ENCODE measurements around the gene MYH7. TPM values are rescaled to one million over a fixed set of nuclear protein-coding genes. Genes with fewer than 3 reads are reported as not detected.

The MYH7 gene
- total RNA-seq, 1 donor from 2014 or later: not detected

GRCh38 chr14:23382731-23383440, 52.6 kb downstream of the MYH7 start:
- Mint-ChIP-seq H3K4me1 (ENCODE audit: low read depth, unreplicated experiment) (peaks cover 22% of the 10 kb centered on the region), H3K36me3 (ENCODE audit: unreplicated experiment) (peaks cover 9% of the 10 kb centered on the region), H3K27me3 (ENCODE audit: unreplicated experiment) (peaks cover 7% of the 10 kb centered on the region), H3K4me3 (ENCODE audit: unreplicated experiment) (no peak overlapping the region), H3K27ac (ENCODE audit: unreplicated experiment) (no peak overlapping the region), H3K9me3 (ENCODE audit: unreplicated experiment) (peaks cover 4% of the 10 kb centered on the region)
- DNase-seq: no peak
- no peak for TF ChIP-seq CTCF (IDR thresholded peaks at IDR 0.05; ENCODE audit: partially characterized antibody, unreplicated experiment)

- no peak overlapping the region for H3K4me3 Mint-ChIP-seq (ENCODE audit: unreplicated experiment)
- no peak overlapping the region for H3K27ac Mint-ChIP-seq (ENCODE audit: unreplicated experiment)
- no peak for DNase-seq
- no peak for TF ChIP-seq CTCF (IDR thresholded peaks at IDR 0.05; ENCODE audit: partially characterized antibody, unreplicated experiment)
- H3K36me3 Mint-ChIP-seq (ENCODE audit: unreplicated experiment): peaks cover 7% of the 10 kb centered on the region
- peaks cover 4% of the 10 kb centered on the region for H3K27me3 Mint-ChIP-seq (ENCODE audit: unreplicated experiment)
- H3K9me3 Mint-ChIP-seq (ENCODE audit: unreplicated experiment): peaks cover 5% of the 10 kb centered on the region
- H3K4me1 Mint-ChIP-seq (ENCODE audit: low read depth, unreplicated experiment): peaks cover 24% of the 10 kb centered on the region
These were observed 53.2 kb downstream of the MYH7 start for GRCh38 chr14:23382276-23382675.

GRCh38 chr14:23381871-23382270, 53.6 kb downstream of the MYH7 start:
- H3K4me3 Mint-ChIP-seq (ENCODE audit: unreplicated experiment): no peak overlapping the region
- peaks cover 4% of the 10 kb centered on the region for H3K27me3 Mint-ChIP-seq (ENCODE audit: unreplicated experiment)
- H3K36me3 Mint-ChIP-seq (ENCODE audit: unreplicated experiment): peaks cover 4% of the 10 kb centered on the region
- H3K4me1 Mint-ChIP-seq (ENCODE audit: low read depth, unreplicated experiment): peaks cover 27% of the 10 kb centered on the region
- no peak overlapping the region for H3K27ac Mint-ChIP-seq (ENCODE audit: unreplicated experiment)
- peaks cover 5% of the 10 kb centered on the region for H3K9me3 Mint-ChIP-seq (ENCODE audit: unreplicated experiment)
- DNase-seq: no peak
- TF ChIP-seq CTCF (IDR thresholded peaks at IDR 0.05; ENCODE audit: partially characterized antibody, unreplicated experiment): no peak

GRCh38 chr14:23380976-23381375, 54.5 kb downstream of the MYH7 start:
- peaks cover 7% of the 10 kb centered on the region for H3K9me3 Mint-ChIP-seq (ENCODE audit: unreplicated experiment)
- peaks cover 4% of the 10 kb centered on the region for H3K36me3 Mint-ChIP-seq (ENCODE audit: unreplicated experiment)
- peaks cover 4% of the 10 kb centered on the region for H3K27me3 Mint-ChIP-seq (ENCODE audit: unreplicated experiment)
- H3K4me3 Mint-ChIP-seq (ENCODE audit: unreplicated experiment): peak overlapping the region; percentile 36
- no peak for DNase-seq
- TF ChIP-seq CTCF (IDR thresholded peaks at IDR 0.05; ENCODE audit: partially characterized antibody, unreplicated experiment): no peak
- peak overlapping the region; percentile 40 for H3K27ac Mint-ChIP-seq (ENCODE audit: unreplicated experiment)
- peaks cover 31% of the 10 kb centered on the region for H3K4me1 Mint-ChIP-seq (ENCODE audit: low read depth, unreplicated experiment)

- DNase-seq: peak; percentile 42
- H3K36me3 Mint-ChIP-seq (ENCODE audit: unreplicated experiment): peaks cover 4% of the 10 kb centered on the region
- peak; percentile 13 for TF ChIP-seq CTCF (IDR thresholded peaks at IDR 0.05; ENCODE audit: partially characterized antibody, unreplicated experiment)
- peaks cover 4% of the 10 kb centered on the region for H3K27me3 Mint-ChIP-seq (ENCODE audit: unreplicated experiment)
- H3K9me3 Mint-ChIP-seq (ENCODE audit: unreplicated experiment): peaks cover 7% of the 10 kb centered on the region
- peak overlapping the region; percentile 36 for H3K4me3 Mint-ChIP-seq (ENCODE audit: unreplicated experiment)
- peaks cover 31% of the 10 kb centered on the region for H3K4me1 Mint-ChIP-seq (ENCODE audit: low read depth, unreplicated experiment)
- H3K27ac Mint-ChIP-seq (ENCODE audit: unreplicated experiment): peak overlapping the region; percentile 40
These were observed 55.1 kb downstream of the MYH7 start for GRCh38 chr14:23380197-23380914.

Measured in glutamatergic neuron (in vitro differentiated cells).